Fibroblast of villous mesenchyme (primary cell): ENCODE results near the gene VASH2. TPM values are rescaled to one million over a fixed set of nuclear protein-coding genes. Genes with fewer than 3 reads are reported as not detected.

Experiments
- DNase-seq: peaks from one replicate; pipeline ENCODE4 v3.0.0-alpha.2; 2010; ENCODE audit warnings: low read depth
- H3K4me3 ChIP-seq: 2 replicates; pipeline ENCODE4 v1.5.1; 2011; ENCODE audit warnings: low read depth, mild to moderate bottlenecking, low read length
- CTCF ChIP-seq: IDR thresholded peaks from 2 replicates; pipeline ENCODE4 v1.5.1; 2012; ENCODE audit warnings: low read depth, mild to moderate bottlenecking, low read length; ENCODE audit not compliant: insufficient read depth
- total RNA-seq: library from RNA; depleted of rRNA; stranded (reverse); fragments of >200 nt; gene quantifications from 2 replicates; pipeline ENCODE4 v1.2.3, GENCODE V29; 2012

Gene VASH2
- total RNA-seq, 1 donor, result 0.43 TPM

- H3K4me3 ChIP-seq, result no peak overlapping the region
- DNase-seq, result no peak
- no peak for TF ChIP-seq CTCF
Observed at GRCh38 chr1:212979340-212980122, 29.2 kb downstream of the VASH2 start.

GRCh38 chr1:212980123-212980785 lies 29.9 kb downstream of the VASH2 start:
- no peak overlapping the region for H3K4me3 ChIP-seq
- DNase-seq, result peak; percentile 23
- TF ChIP-seq CTCF, result no peak

- no peak for DNase-seq
- no peak for TF ChIP-seq CTCF
- H3K4me3 ChIP-seq, result no peak overlapping the region
Observed at GRCh38 chr1:212981025-212981495, 30.7 kb downstream of the VASH2 start.

GRCh38 chr1:212981571-212982328 lies 31.4 kb downstream of the VASH2 start:
- no peak for TF ChIP-seq CTCF
- peak; percentile 22 for DNase-seq
- no peak overlapping the region for H3K4me3 ChIP-seq

GRCh38 chr1:212982430-212983152 lies 32.2 kb downstream of the VASH2 start:
- no peak for DNase-seq
- no peak for TF ChIP-seq CTCF
- H3K4me3 ChIP-seq, result no peak overlapping the region

GRCh38 chr1:212983482-212983881 lies 33.1 kb downstream of the VASH2 start:
- no peak for DNase-seq
- H3K4me3 ChIP-seq, result no peak overlapping the region
- TF ChIP-seq CTCF, result no peak
